Skeletal muscle cell (primary cell): ENCODE measurements around the gene TATDN2.
"Not testable (repeated sequence)": the region's sequence is repeated elsewhere in the genome, so short reads cannot be mapped to it uniquely, and the experiment has no call there.

Experiments
- DNase-seq: peaks from one replicate; pipeline ENCODE4 v3.0.0-alpha.2; 2010; ENCODE audit warnings: low read depth
- H3K4me3 ChIP-seq: 2 replicates; pipeline ENCODE4 v1.5.1; 2011; ENCODE audit warnings: low read depth, mild to moderate bottlenecking, control low read depth, low read length, moderate library complexity

TATDN2 gene

GRCh38 chr3:10265833-10266232, 17.6 kb downstream of the TATDN2 start:
- no peak for DNase-seq
- no peak overlapping the region for H3K4me3 ChIP-seq

- not testable (repeated sequence) for DNase-seq, H3K4me3 ChIP-seq
These were observed 18.7 kb downstream of the TATDN2 start for GRCh38 chr3:10266936-10267335.

GRCh38 chr3:10268116-10268515, 19.9 kb downstream of the TATDN2 start:
- H3K4me3 ChIP-seq = no peak overlapping the region
- no peak for DNase-seq

GRCh38 chr3:10268930-10269329, 20.7 kb downstream of the TATDN2 start:
- DNase-seq = no peak
- no peak overlapping the region for H3K4me3 ChIP-seq

- no peak overlapping the region for H3K4me3 ChIP-seq
- DNase-seq = no peak
These were observed 21.2 kb downstream of the TATDN2 start for GRCh38 chr3:10269443-10269842.

- H3K4me3 ChIP-seq = not testable (repeated sequence)
These were observed 24.2 kb downstream of the TATDN2 start for GRCh38 chr3:10272476-10272875.

GRCh38 chr3:10272977-10273376, 24.7 kb downstream of the TATDN2 start:
- DNase-seq = no peak
- no peak overlapping the region for H3K4me3 ChIP-seq

More at GRCh38 chr3:10272476-10272875, 24.2 kb downstream of the TATDN2 start:
- DNase-seq = not testable (repeated sequence)

GRCh38 chr3:10273702-10274305, 25.5 kb downstream of the TATDN2 start:
- H3K4me3 ChIP-seq = no peak overlapping the region
- DNase-seq = no peak

- no peak for DNase-seq
- H3K4me3 ChIP-seq = no peak overlapping the region
These were observed 26.3 kb downstream of the TATDN2 start for GRCh38 chr3:10274601-10275000.

GRCh38 chr3:10277115-10277625, 28.9 kb downstream of the TATDN2 start:
- DNase-seq = no peak
- no peak overlapping the region for H3K4me3 ChIP-seq

GRCh38 chr3:10278501-10278900, 30.2 kb downstream of the TATDN2 start:
- no peak for DNase-seq

GRCh38 chr3:10279384-10280176, 31.3 kb downstream of the TATDN2 start:
- no peak for DNase-seq
- H3K4me3 ChIP-seq = no peak overlapping the region

More at GRCh38 chr3:10278501-10278900, 30.2 kb downstream of the TATDN2 start:
- no peak overlapping the region for H3K4me3 ChIP-seq

GRCh38 chr3:10280177-10280529, 31.9 kb downstream of the TATDN2 start:
- H3K4me3 ChIP-seq = no peak overlapping the region
- DNase-seq = no peak

- DNase-seq = no peak
- H3K4me3 ChIP-seq = no peak overlapping the region
These were observed 32.3 kb downstream of the TATDN2 start for GRCh38 chr3:10280571-10280970.

- peak; percentile 58 for DNase-seq
- H3K4me3 ChIP-seq = no peak overlapping the region
These were observed 33.7 kb downstream of the TATDN2 start for GRCh38 chr3:10281951-10282350.

GRCh38 chr3:10283638-10284037, 35.4 kb downstream of the TATDN2 start:
- no peak overlapping the region for H3K4me3 ChIP-seq
- no peak for DNase-seq

GRCh38 chr3:10284496-10284895, 36.2 kb downstream of the TATDN2 start:
- no peak for DNase-seq
- no peak overlapping the region for H3K4me3 ChIP-seq

GRCh38 chr3:10285272-10286132, 37.2 kb downstream of the TATDN2 start:
- H3K4me3 ChIP-seq = no peak overlapping the region
- no peak for DNase-seq

GRCh38 chr3:10286133-10286524, 37.9 kb downstream of the TATDN2 start:
- DNase-seq = no peak
- H3K4me3 ChIP-seq = no peak overlapping the region
